Right forelimb (tissue), 1 donor: ENCODE data around the gene VPS4A.
"Not testable (repeated sequence)": the region's sequence is repeated elsewhere in the genome, so short reads cannot be mapped to it uniquely, and the experiment has no call there.

Experiments
- DNase-seq: peaks from one replicate; pipeline ENCODE4 v3.0.0-alpha.2; 2018

The VPS4A gene

GRCh38 chr16:69310653-69311532 is at the start of gene VPS4A:
Gene VPS4A, plus strand, starts transcription at chr16:69311350. Its CDS starts 162 bp downstream, at chr16:69311512.
- peak; percentile 99 for DNase-seq

GRCh38 chr16:69266334-69267063 is 44.7 kb upstream of the VPS4A start:
- no peak for DNase-seq

- no peak for DNase-seq
These were observed 43.5 kb upstream of the VPS4A start for GRCh38 chr16:69267633-69268032.

GRCh38 chr16:69270395-69270794 is 40.8 kb upstream of the VPS4A start:
- DNase-seq = no peak

- DNase-seq = no peak
These were observed 40.3 kb upstream of the VPS4A start for GRCh38 chr16:69270831-69271230.

GRCh38 chr16:69273009-69273408 is 38.1 kb upstream of the VPS4A start:
- no peak for DNase-seq

GRCh38 chr16:69274699-69275235 is 36.4 kb upstream of the VPS4A start:
- no peak for DNase-seq

- DNase-seq = peak; percentile 78
These were observed 34.7 kb upstream of the VPS4A start for GRCh38 chr16:69276148-69277115.

- DNase-seq = no peak
These were observed 33.7 kb upstream of the VPS4A start for GRCh38 chr16:69277413-69277812.

- no peak for DNase-seq
These were observed 27.3 kb upstream of the VPS4A start for GRCh38 chr16:69283851-69284250.

GRCh38 chr16:69285240-69285639 is 25.9 kb upstream of the VPS4A start:
- no peak for DNase-seq

GRCh38 chr16:69286941-69287713 is 24.0 kb upstream of the VPS4A start:
- DNase-seq = no peak

- DNase-seq = not testable (repeated sequence)
These were observed 19.5 kb upstream of the VPS4A start for GRCh38 chr16:69291657-69292056.

GRCh38 chr16:69293401-69293800 is 17.7 kb upstream of the VPS4A start:
- no peak for DNase-seq

- DNase-seq = no peak
These were observed 17.1 kb upstream of the VPS4A start for GRCh38 chr16:69294051-69294450.

- not testable (repeated sequence) for DNase-seq
These were observed 14.4 kb upstream of the VPS4A start for GRCh38 chr16:69296771-69297170.

GRCh38 chr16:69298261-69298660 is 12.9 kb upstream of the VPS4A start:
- no peak for DNase-seq

- no peak for DNase-seq
These were observed 10.0 kb upstream of the VPS4A start for GRCh38 chr16:69301187-69301586.

- no peak for DNase-seq
These were observed 9.3 kb upstream of the VPS4A start for GRCh38 chr16:69301861-69302260.

GRCh38 chr16:69302301-69302700 is 8.8 kb upstream of the VPS4A start:
- DNase-seq = no peak

- no peak for DNase-seq
These were observed 5.1 kb upstream of the VPS4A start for GRCh38 chr16:69306031-69306430.

GRCh38 chr16:69307091-69307490 is 4.1 kb upstream of the VPS4A start:
- DNase-seq = no peak
